ENCODE measurements around the gene AIG1.
"Not testable (repeated sequence)": the region's sequence is repeated elsewhere in the genome, so short reads cannot be mapped to it uniquely, and the experiment has no call there.

Gene AIG1

GRCh38 chr6:143286251-143286795, 225.6 kb downstream of the AIG1 start:
- no peak for ATAC-seq

GRCh38 chr6:143288923-143289322, 228.2 kb downstream of the AIG1 start:
- ATAC-seq = no peak

- ATAC-seq = no peak
Measured at GRCh38 chr6:143290206-143290605, 229.5 kb downstream of the AIG1 start.

GRCh38 chr6:143293523-143293922, 232.8 kb downstream of the AIG1 start:
- no peak for ATAC-seq

GRCh38 chr6:143294265-143294860, 233.7 kb downstream of the AIG1 start:
- ATAC-seq = no peak

GRCh38 chr6:143295932-143296331, 235.2 kb downstream of the AIG1 start:
- ATAC-seq = no peak

GRCh38 chr6:143298071-143298470, 237.4 kb downstream of the AIG1 start:
- no peak for ATAC-seq

GRCh38 chr6:143299253-143300166, 238.8 kb downstream of the AIG1 start:
- peak; percentile 79 to 85 for ATAC-seq

GRCh38 chr6:143301188-143301587, 240.5 kb downstream of the AIG1 start:
- ATAC-seq = no peak

- ATAC-seq = not testable (repeated sequence)
Measured at GRCh38 chr6:143307760-143308159, 247.1 kb downstream of the AIG1 start.

GRCh38 chr6:143313163-143313562, 252.5 kb downstream of the AIG1 start:
- no peak for ATAC-seq

GRCh38 chr6:143321491-143322086, 260.9 kb downstream of the AIG1 start:
- no peak for ATAC-seq

GRCh38 chr6:143322386-143322785, 261.7 kb downstream of the AIG1 start:
- ATAC-seq = no peak

GRCh38 chr6:143323729-143324470, 263.2 kb downstream of the AIG1 start:
- ATAC-seq = no peak

GRCh38 chr6:143325379-143326140, 264.9 kb downstream of the AIG1 start:
- ATAC-seq = no peak

- no peak for ATAC-seq
Measured at GRCh38 chr6:143328876-143329275, 268.2 kb downstream of the AIG1 start.

- ATAC-seq = no peak
Measured at GRCh38 chr6:143329323-143329722, 268.6 kb downstream of the AIG1 start.

- no peak for ATAC-seq
Measured at GRCh38 chr6:143331362-143331761, 270.7 kb downstream of the AIG1 start.

- no peak for ATAC-seq
Measured at GRCh38 chr6:143332153-143332845, 271.6 kb downstream of the AIG1 start.

GRCh38 chr6:143333081-143333480, 272.4 kb downstream of the AIG1 start:
- no peak for ATAC-seq
